T-helper 17 cell (primary cell): ENCODE measurements around the gene MYPOP. TPM values are rescaled to one million over a fixed set of nuclear protein-coding genes. Genes with fewer than 3 reads are reported as not detected.

Experiments used
- ATAC-seq: fragments of 150-1000 bp; cut with Tn5 transposase; 2 replicates; pipeline ENCODE4 v1.10.0; 2021; ENCODE audit warnings: mild to moderate bottlenecking, moderate library complexity
- DNase-seq, 3 donors: peaks; one replicate each; pipeline versions ENCODE4 v3.0.0 to v3.0.0-alpha.2; 2020 to 2021
- H3K9me3 ChIP-seq: one replicate; pipeline ENCODE4 v1.7.0; 2013; ENCODE audit warnings: low read length, mild to moderate bottlenecking; ENCODE audit not compliant: control insufficient read depth, poor library complexity, severe bottlenecking
- H3K27ac Mint-ChIP-seq: one replicate; pipeline ENCODE4 v1.8.0; 2022; ENCODE audit warnings: mild to moderate bottlenecking, moderate library complexity, mixed read lengths
- H3K27me3 Mint-ChIP-seq: one replicate; pipeline ENCODE4 v1.8.0; 2022; ENCODE audit warnings: mixed read lengths
- H3K36me3 Mint-ChIP-seq: one replicate; pipeline ENCODE4 v1.8.0; 2022; ENCODE audit warnings: low read depth, mixed read lengths
- H3K4me1 Mint-ChIP-seq: one replicate; pipeline ENCODE4 v1.8.0; 2022; ENCODE audit warnings: mild to moderate bottlenecking, mixed read lengths
- H3K4me3 Mint-ChIP-seq: one replicate; pipeline ENCODE4 v1.8.0; 2022; ENCODE audit warnings: mild to moderate bottlenecking, moderate library complexity, mixed read lengths
- total RNA-seq, 4 donors: library from RNA in 2 of 4; stranded (reverse) in 2 of 4; gene quantifications; one replicate each; pipeline ENCODE4 v1.2.3 and lab custom pipeline; 2022 to 2026

Gene MYPOP
- total RNA-seq, 2 donors from 2014 or later: 7.1 to 7.5 TPM

GRCh38 chr19:45884682-45885555 lies 17.5 kb downstream of the MYPOP start:
- no peaks in the 10 kb centered on the region for H3K9me3 ChIP-seq
- Mint-ChIP-seq H3K4me1 (peaks cover 25% of the 10 kb centered on the region), H3K27ac (no peak overlapping the region), H3K36me3 (peaks cover 3% of the 10 kb centered on the region), H3K27me3 (no peaks in the 10 kb centered on the region), H3K4me3 (peak overlapping the region; percentile 62)
- ATAC-seq: no peak
- no peak for DNase-seq

- DNase-seq (no peak), ATAC-seq (no peak)
- peak overlapping the region; percentile 89 for H3K27ac Mint-ChIP-seq
- H3K9me3 ChIP-seq: no peaks in the 10 kb centered on the region
- peaks cover under 1% of the 10 kb centered on the region for H3K27me3 Mint-ChIP-seq
- H3K36me3 Mint-ChIP-seq: peaks cover 3% of the 10 kb centered on the region
- peaks cover 23% of the 10 kb centered on the region for H3K4me1 Mint-ChIP-seq
- H3K4me3 Mint-ChIP-seq: peak overlapping the region; percentile 93
These were observed 18.3 kb downstream of the MYPOP start for GRCh38 chr19:45883881-45884681.

- peaks cover 6% of the 10 kb centered on the region for H3K27me3 Mint-ChIP-seq
- H3K36me3 Mint-ChIP-seq: peaks cover 7% of the 10 kb centered on the region
These were observed 18.9 kb downstream of the MYPOP start for GRCh38 chr19:45883586-45883880.

GRCh38 chr19:45882652-45883585 lies 19.5 kb downstream of the MYPOP start:
- no peaks in the 10 kb centered on the region for H3K9me3 ChIP-seq
- peak overlapping the region; percentile 89 for H3K27ac Mint-ChIP-seq
- peaks cover 29% of the 10 kb centered on the region for H3K4me1 Mint-ChIP-seq
- ATAC-seq (peak; percentile 39), DNase-seq (peak; percentile 72 to 81 (median 73))
- H3K4me3 Mint-ChIP-seq: peak overlapping the region; percentile 93
- H3K36me3 Mint-ChIP-seq: peaks cover 8% of the 10 kb centered on the region
- H3K27me3 Mint-ChIP-seq: peaks cover 12% of the 10 kb centered on the region

More at GRCh38 chr19:45883586-45883880, 18.9 kb downstream of the MYPOP start:
- DNase-seq (no peak), ATAC-seq (no peak)
- H3K9me3 ChIP-seq: no peaks in the 10 kb centered on the region
- H3K27ac Mint-ChIP-seq: peak overlapping the region; percentile 89
- H3K4me1 Mint-ChIP-seq: peaks cover 26% of the 10 kb centered on the region
- H3K4me3 Mint-ChIP-seq: peak overlapping the region; percentile 93

GRCh38 chr19:45881909-45882528 lies 20.4 kb downstream of the MYPOP start:
- Mint-ChIP-seq H3K27ac (no peak overlapping the region), H3K36me3 (peaks cover 8% of the 10 kb centered on the region), H3K27me3 (peaks cover 19% of the 10 kb centered on the region), H3K4me1 (peaks cover 35% of the 10 kb centered on the region), H3K4me3 (no peak overlapping the region)
- no peaks in the 10 kb centered on the region for H3K9me3 ChIP-seq
- no peak for ATAC-seq
- DNase-seq: no peak

- Mint-ChIP-seq H3K27ac (no peak overlapping the region), H3K27me3 (peaks cover 20% of the 10 kb centered on the region), H3K4me3 (no peak overlapping the region), H3K36me3 (peaks cover 9% of the 10 kb centered on the region), H3K4me1 (peaks cover 31% of the 10 kb centered on the region)
- no peak for DNase-seq
- ATAC-seq: no peak
- no peaks in the 10 kb centered on the region for H3K9me3 ChIP-seq
These were observed 21.1 kb downstream of the MYPOP start for GRCh38 chr19:45881082-45881908.

GRCh38 chr19:45879971-45880370 lies 22.4 kb downstream of the MYPOP start:
- Mint-ChIP-seq H3K36me3 (peaks cover 9% of the 10 kb centered on the region), H3K27me3 (peaks cover 25% of the 10 kb centered on the region), H3K27ac (no peak overlapping the region), H3K4me1 (peaks cover 31% of the 10 kb centered on the region), H3K4me3 (no peak overlapping the region)
- DNase-seq: no peak
- ATAC-seq: no peak
- no peaks in the 10 kb centered on the region for H3K9me3 ChIP-seq

- Mint-ChIP-seq H3K36me3 (peaks cover 9% of the 10 kb centered on the region), H3K4me1 (peaks cover 34% of the 10 kb centered on the region), H3K27me3 (peaks cover 25% of the 10 kb centered on the region), H3K4me3 (no peak overlapping the region), H3K27ac (peak overlapping the region; percentile 62)
- H3K9me3 ChIP-seq: no peaks in the 10 kb centered on the region
- DNase-seq (no peak), ATAC-seq (no peak)
These were observed 23.4 kb downstream of the MYPOP start for GRCh38 chr19:45879055-45879454.

- peaks cover 9% of the 10 kb centered on the region for H3K36me3 Mint-ChIP-seq
- ATAC-seq: no peak
- no peak overlapping the region for H3K4me3 Mint-ChIP-seq
These were observed 24.2 kb downstream of the MYPOP start for GRCh38 chr19:45878043-45878794.

GRCh38 chr19:45876411-45877197 lies 25.8 kb downstream of the MYPOP start:
- Mint-ChIP-seq H3K36me3 (peaks cover 9% of the 10 kb centered on the region), H3K4me3 (peak overlapping the region; percentile 76), H3K4me1 (peaks cover 25% of the 10 kb centered on the region), H3K27me3 (peaks cover 25% of the 10 kb centered on the region), H3K27ac (peak overlapping the region; percentile 34)
- DNase-seq (no peak), ATAC-seq (peak; percentile 53)
- no peaks in the 10 kb centered on the region for H3K9me3 ChIP-seq

More at GRCh38 chr19:45878043-45878794, 24.2 kb downstream of the MYPOP start:
- no peaks in the 10 kb centered on the region for H3K9me3 ChIP-seq
- no peak for DNase-seq
- Mint-ChIP-seq H3K27me3 (peaks cover 25% of the 10 kb centered on the region), H3K27ac (peak overlapping the region; percentile 62), H3K4me1 (peaks cover 29% of the 10 kb centered on the region)

GRCh38 chr19:45876161-45876410 lies 26.3 kb downstream of the MYPOP start:
- ATAC-seq (peak; percentile 67), DNase-seq (no peak)
- Mint-ChIP-seq H3K36me3 (peaks cover 9% of the 10 kb centered on the region), H3K27me3 (peaks cover 25% of the 10 kb centered on the region), H3K4me3 (peak overlapping the region; percentile 76), H3K27ac (peak overlapping the region; percentile 34), H3K4me1 (peaks cover 22% of the 10 kb centered on the region)
- H3K9me3 ChIP-seq: no peaks in the 10 kb centered on the region
